ENCODE measurements around the gene CISH. TPM values are rescaled to one million over a fixed set of nuclear protein-coding genes. Genes with fewer than 3 reads are reported as not detected.

Gene CISH
- total and polyA plus RNA-seq, 9 of the 15 experiments (the other 6 are each of a cell fraction or from before 2014, with no cell fraction given): 1.7 to 47.7 (median 18.3) TPM

GRCh38 chr3:50568947-50569749 lies 42.4 kb downstream of the CISH start, which contains the start of gene HEMK1 (continued):
- TF ChIP-seq ZNF592 (IDR thresholded peaks at IDR 0.05) (no peak), ZC3H11A (IDR thresholded peaks at IDR 0.05; ENCODE audit: low read depth, low read length) (no peak), CREB5 (CRISPR knock-in tag; IDR thresholded peaks at IDR 0.05) (no peak), AFF4 (CRISPR knock-in tag; IDR thresholded peaks at IDR 0.05) (no peak), HSF4 (CRISPR knock-in tag; IDR thresholded peaks at IDR 0.05; ENCODE audit: borderline replicate concordance) (no peak), PRDM10 (IDR thresholded peaks at IDR 0.05; ENCODE audit: partially characterized antibody) (peak; percentile 44), ZNF57 (CRISPR knock-in tag; IDR thresholded peaks at IDR 0.05) (no peak), HOMEZ (CRISPR knock-in tag; IDR thresholded peaks at IDR 0.05) (no peak), HNRNPUL1 (IDR thresholded peaks at IDR 0.05; ENCODE audit: low read length) (no peak), MEF2A (IDR thresholded peaks at IDR 0.05; ENCODE audit: control insufficient read depth, low read depth, low read length) (no peak)

All from K562 (cell line).